ENCODE results near the gene FUCA1. TPM values are rescaled to one million over a fixed set of nuclear protein-coding genes. Genes with fewer than 3 reads are reported as not detected.

The FUCA1 gene
- total RNA-seq, 1 experiment from 2014 or later, result 14.3 TPM

GRCh38 chr1:23797478-23798448, 70.3 kb downstream of the FUCA1 start:
- BruUV-seq (replicated peaks), result no TSS peak
- no peaks in the 10 kb centered on the region for H3K27me3 ChIP-seq (ENCODE audit: control insufficient read depth, insufficient read depth, low read length)
- H3K9me3 ChIP-seq (ENCODE audit: control insufficient read depth, insufficient read depth, low read depth, low read length), result no peaks in the 10 kb centered on the region
- ChIA-PET CTCF (interaction anchor here (0.6 to 2.4 kb wide), 4 partner anchors 16 to 31 kb away, joined by 3 to 13 read pairs (median 5); partner anchors contain the start of gene PITHD1), POLR2A (interaction anchor here (0.7 to 1.6 kb wide), 2 partner anchors 20 to 80 kb away, joined by 3 to 4 read pairs; partner anchors contain the start of gene PITHD1)
- no peak overlapping the region for H3K4me3 ChIP-seq (ENCODE audit: low read depth in 2 of 2, low read length in 2 of 2)
- H3K27ac ChIP-seq (ENCODE audit: low read length), result no peak overlapping the region
- ATAC-seq, result no peak
- DNase-seq (ENCODE audit: low read depth, low spot score), result no peak
- H3K36me3 ChIP-seq (ENCODE audit: control insufficient read depth, insufficient read depth, low read length), result peaks cover 8% of the 10 kb centered on the region; the same call in 1 of the 2 replicates
- intact Hi-C loops (cut with micrococcal nuclease; ENCODE audit: unreplicated experiment) (no loop called here), in situ Hi-C loops (cut with HindIII; ENCODE audit: low pct_unique_long_range_greater_than_20kb, low sequenced_read_pairs) (no loop called here)
- H3K4me1 ChIP-seq (ENCODE audit: control insufficient read depth, insufficient read depth, low read length), result peaks cover 57% of the 10 kb centered on the region
- TF ChIP-seq CTCF (IDR thresholded peaks at IDR 0.05) (no peak), POLR2AphosphoS5 (IDR thresholded peaks at IDR 0.05; ENCODE audit: low read depth, low read length) (no peak; the same call in 1 of the 2 replicates), TCF7L2 (IDR thresholded peaks at IDR 0.05; ENCODE audit: low read depth, low read length) (no peak), REST (IDR thresholded peaks at IDR 0.05; ENCODE audit: insufficient read depth in 1 of 2, low read depth in 2 of 2, low read length in 1 of 2) (no peak), SIN3A (IDR thresholded peaks at IDR 0.05; ENCODE audit: borderline replicate concordance, insufficient read depth, low read depth, low read length) (no peak)

GRCh38 chr1:23796466-23797271, 71.4 kb downstream of the FUCA1 start:
- Histone ChIP-seq H3K4me1 (ENCODE audit: control insufficient read depth, insufficient read depth, low read length) (peaks cover 53% of the 10 kb centered on the region), H3K9me3 (ENCODE audit: control insufficient read depth, insufficient read depth, low read depth, low read length) (no peaks in the 10 kb centered on the region), H3K4me3 (ENCODE audit: low read depth in 2 of 2, low read length in 2 of 2) (peak overlapping the region in 1 of 2 experiments; percentile 13; a peak in 1 of 4 replicates), H3K36me3 (ENCODE audit: control insufficient read depth, insufficient read depth, low read length) (peaks cover 8% of the 10 kb centered on the region; the same call in 1 of the 2 replicates), H3K27me3 (ENCODE audit: control insufficient read depth, insufficient read depth, low read length) (no peaks in the 10 kb centered on the region), H3K27ac (ENCODE audit: low read length) (peak overlapping the region; percentile 25; the same call in 1 of the 2 replicates)
- TF ChIP-seq SIN3A (IDR thresholded peaks at IDR 0.05; ENCODE audit: borderline replicate concordance, insufficient read depth, low read depth, low read length), result no peak
- TF ChIP-seq REST (IDR thresholded peaks at IDR 0.05; ENCODE audit: insufficient read depth in 1 of 2, low read depth in 2 of 2, low read length in 1 of 2), result no peak
- TF ChIP-seq CTCF (IDR thresholded peaks at IDR 0.05), result peak; percentile 80
- TF ChIP-seq TCF7L2 (IDR thresholded peaks at IDR 0.05; ENCODE audit: low read depth, low read length), result no peak
- no peak; the same call in 1 of the 2 replicates for TF ChIP-seq POLR2AphosphoS5 (IDR thresholded peaks at IDR 0.05; ENCODE audit: low read depth, low read length)
- intact Hi-C loops (cut with micrococcal nuclease; ENCODE audit: unreplicated experiment) (no loop called here), in situ Hi-C loops (cut with HindIII; ENCODE audit: low pct_unique_long_range_greater_than_20kb, low sequenced_read_pairs) (no loop called here)
- no TSS peak for BruUV-seq (replicated peaks)
- ChIA-PET CTCF (interaction anchor here (0.6 to 1.3 kb wide), 4 partner anchors 19 to 120 kb away, joined by 3 to 6 read pairs (median 4); partner anchors contain the start of gene PITHD1), POLR2A (interaction anchor here (0.7 to 1.6 kb wide), 2 partner anchors 19 to 1443 kb away, joined by 3 to 4 read pairs; partner anchors contain the start of gene PITHD1)
- DNase-seq (ENCODE audit: low read depth, low spot score) (no peak), ATAC-seq (peak; percentile 18)
